SU-DHL-6 (cell line): Measurements from ENCODE around the gene KRT32.

Experiments used
- H2AFZ ChIP-seq: fragments of 200-600 bp; sonication (generic); 2 replicates; pipeline ENCODE4 v1.6.1; 2014; ENCODE audit warnings: low read depth, mild to moderate bottlenecking, moderate library complexity, mixed read lengths, antibody characterized with exemption, low read length; ENCODE audit not compliant: severe bottlenecking
- H3F3A ChIP-seq: fragments of 200-600 bp; shearing (Covaris generic); 2 replicates; pipeline ENCODE4 v1.6.0; 2016; ENCODE audit warnings: antibody characterized with exemption, mild to moderate bottlenecking; ENCODE audit not compliant: insufficient read depth
- H3K27ac ChIP-seq: fragments of 200-600 bp; sonication (generic); 2 replicates; pipeline ENCODE4 v1.5.1; 2016; ENCODE audit warnings: low read depth, mild to moderate bottlenecking, low read length, moderate library complexity, mixed read lengths
- H3K27me3 ChIP-seq: fragments of 200-600 bp; sonication (generic), shearing (Covaris generic); 2 replicates; pipeline ENCODE4 v1.6.0; 2014; ENCODE audit warnings: mild to moderate bottlenecking, low read length
- H3K36me3 ChIP-seq: fragments of 200-600 bp; sonication (generic); 2 replicates; pipeline ENCODE4 v1.6.1; 2014; ENCODE audit warnings: mild to moderate bottlenecking, low read length, mixed read lengths
- H3K4me2 ChIP-seq: fragments of 300-600, 200-600 bp; shearing (Covaris generic), sonication (generic); 2 replicates; pipeline ENCODE4 v1.6.0; 2014; ENCODE audit warnings: low read length, low read depth, mild to moderate bottlenecking; ENCODE audit not compliant: poor library complexity, severe bottlenecking
- H3K4me3 ChIP-seq: fragments of 200-600 bp; sonication (generic); 2 replicates; pipeline ENCODE4 v1.5.1; 2014; ENCODE audit warnings: antibody characterized with exemption, low read length, mild to moderate bottlenecking, mixed read lengths; ENCODE audit not compliant: insufficient read depth, poor library complexity, severe bottlenecking
- H3K79me2 ChIP-seq: fragments of 200-600 bp; sonication (generic); 2 replicates; pipeline ENCODE4 v1.6.1; 2014; ENCODE audit warnings: mild to moderate bottlenecking, low read length, moderate library complexity; ENCODE audit not compliant: insufficient read depth
- H3K9ac ChIP-seq: fragments of 200-600 bp; sonication (generic); 2 replicates; pipeline ENCODE4 v1.7.0; 2014; ENCODE audit warnings: mild to moderate bottlenecking, low read length
- H3K9me2 ChIP-seq: fragments of 200-600 bp; sonication (generic); replicated peaks from 2 replicates; pipeline ENCODE4 v1.6.1; 2014; ENCODE audit warnings: low read length; ENCODE audit not compliant: insufficient read depth
- H3K9me3 ChIP-seq: fragments of 200-600 bp; sonication (generic); 2 replicates; pipeline ENCODE4 v1.6.1; 2014; ENCODE audit warnings: low read length, mixed read lengths; ENCODE audit not compliant: insufficient read depth
- H4K20me1 ChIP-seq: fragments of 200-600 bp; sonication (generic); 2 replicates; pipeline ENCODE4 v1.6.1; 2014; ENCODE audit warnings: low read depth, mild to moderate bottlenecking, antibody characterized with exemption, low read length, moderate library complexity, mixed read lengths
- EZH2phosphoT487 ChIP-seq: fragments of 200-600 bp; sonication (generic), shearing (Covaris generic); conservative IDR thresholded peaks from 2 replicates; pipeline ENCODE4 v1.6.1; 2018; ENCODE audit warnings: mild to moderate bottlenecking, antibody characterized with exemption, low read length, moderate library complexity, mixed read lengths
- TF ChIP-seq, protein P1 (sequence below): fragments of 200-600 bp; sonication (generic); IDR thresholded peaks from one replicate; pipeline ENCODE4 v1.5.1; 2017; ENCODE audit warnings: antibody characterized with exemption, mild to moderate bottlenecking, low read length, moderate library complexity; ENCODE audit not compliant: insufficient read depth, poor library complexity, severe bottlenecking

The KRT32 gene

DNA sequence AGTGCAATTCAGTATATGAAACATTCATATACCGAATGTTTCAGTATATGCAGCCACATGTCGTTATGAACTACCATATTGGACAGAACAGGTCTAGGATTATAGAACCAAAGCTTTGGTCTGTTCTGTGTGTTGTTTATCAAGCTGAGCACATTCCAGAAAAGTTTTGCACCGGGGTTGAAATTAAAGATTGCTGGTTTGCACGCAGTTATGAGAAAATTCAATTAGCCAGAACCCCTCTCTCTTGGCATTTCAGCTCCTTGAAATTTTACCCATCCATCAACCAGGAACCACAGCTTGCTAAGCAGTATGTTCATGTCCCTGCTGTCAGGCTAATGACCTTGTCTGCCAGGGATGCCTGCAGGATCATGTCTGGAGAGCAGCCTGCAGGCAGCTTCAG, 9.5 kb downstream of the KRT32 start:
- Histone ChIP-seq H3K9me2 (no peaks in the 10 kb centered on the region), H3K4me2 (no peak overlapping the region), H3F3A (no peaks in the 10 kb centered on the region), H3K36me3 (no peaks in the 10 kb centered on the region), H3K27ac (no peak overlapping the region), H3K9me3 (no peaks in the 10 kb centered on the region), H4K20me1 (no peaks in the 10 kb centered on the region), H3K27me3 (no peaks in the 10 kb centered on the region), H3K4me3 (no peak overlapping the region), H2AFZ (no peak overlapping the region), H3K9ac (no peak overlapping the region), H3K79me2 (no peaks in the 10 kb centered on the region)
- TF ChIP-seq, protein P1, sequence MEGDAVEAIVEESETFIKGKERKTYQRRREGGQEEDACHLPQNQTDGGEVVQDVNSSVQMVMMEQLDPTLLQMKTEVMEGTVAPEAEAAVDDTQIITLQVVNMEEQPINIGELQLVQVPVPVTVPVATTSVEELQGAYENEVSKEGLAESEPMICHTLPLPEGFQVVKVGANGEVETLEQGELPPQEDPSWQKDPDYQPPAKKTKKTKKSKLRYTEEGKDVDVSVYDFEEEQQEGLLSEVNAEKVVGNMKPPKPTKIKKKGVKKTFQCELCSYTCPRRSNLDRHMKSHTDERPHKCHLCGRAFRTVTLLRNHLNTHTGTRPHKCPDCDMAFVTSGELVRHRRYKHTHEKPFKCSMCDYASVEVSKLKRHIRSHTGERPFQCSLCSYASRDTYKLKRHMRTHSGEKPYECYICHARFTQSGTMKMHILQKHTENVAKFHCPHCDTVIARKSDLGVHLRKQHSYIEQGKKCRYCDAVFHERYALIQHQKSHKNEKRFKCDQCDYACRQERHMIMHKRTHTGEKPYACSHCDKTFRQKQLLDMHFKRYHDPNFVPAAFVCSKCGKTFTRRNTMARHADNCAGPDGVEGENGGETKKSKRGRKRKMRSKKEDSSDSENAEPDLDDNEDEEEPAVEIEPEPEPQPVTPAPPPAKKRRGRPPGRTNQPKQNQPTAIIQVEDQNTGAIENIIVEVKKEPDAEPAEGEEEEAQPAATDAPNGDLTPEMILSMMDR = no peak
- no peak for TF ChIP-seq EZH2phosphoT487

DNA sequence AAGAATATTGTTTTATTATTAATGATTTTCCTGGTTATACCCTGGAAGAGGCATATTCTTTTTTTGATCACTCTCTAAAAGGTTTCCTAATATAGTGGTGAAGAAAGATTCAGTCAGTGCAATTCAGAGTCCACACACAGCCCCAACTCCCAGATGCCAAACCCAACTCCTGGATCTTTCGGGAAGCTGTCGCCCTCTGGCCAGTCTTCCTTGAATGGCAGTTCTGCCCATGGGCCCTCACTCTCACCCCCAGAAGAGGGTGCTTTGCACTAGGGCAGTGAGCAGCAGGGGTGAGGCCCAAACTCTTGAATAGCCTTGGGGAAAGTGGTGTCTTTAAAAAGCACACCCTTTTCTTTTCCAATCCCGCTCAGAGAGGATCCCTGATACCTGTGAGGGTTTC, 11.0 kb downstream of the KRT32 start:
- H3K79me2 ChIP-seq = no peaks in the 10 kb centered on the region
- H4K20me1 ChIP-seq = no peaks in the 10 kb centered on the region
- no peak overlapping the region for H3K4me3 ChIP-seq
- H3K36me3 ChIP-seq = no peaks in the 10 kb centered on the region
- H3K27me3 ChIP-seq = no peaks in the 10 kb centered on the region
- no peaks in the 10 kb centered on the region for H3K9me2 ChIP-seq
- no peak overlapping the region for H3K4me2 ChIP-seq
- H3K9me3 ChIP-seq = no peaks in the 10 kb centered on the region
- H2AFZ ChIP-seq = no peak overlapping the region
- H3K27ac ChIP-seq = no peak overlapping the region
- no peak overlapping the region for H3K9ac ChIP-seq
- H3F3A ChIP-seq = no peaks in the 10 kb centered on the region
- TF ChIP-seq, protein P1 = no peak
- no peak for TF ChIP-seq EZH2phosphoT487

GRCh38 chr17:41455236-41455635, 11.9 kb downstream of the KRT32 start:
- Histone ChIP-seq H3K4me3 (no peak overlapping the region), H3K79me2 (no peaks in the 10 kb centered on the region), H3K9me3 (no peaks in the 10 kb centered on the region), H3K9ac (no peak overlapping the region), H2AFZ (no peak overlapping the region), H3F3A (no peaks in the 10 kb centered on the region), H4K20me1 (no peaks in the 10 kb centered on the region), H3K9me2 (no peaks in the 10 kb centered on the region), H3K27ac (no peak overlapping the region), H3K36me3 (no peaks in the 10 kb centered on the region), H3K27me3 (no peaks in the 10 kb centered on the region), H3K4me2 (no peak overlapping the region)
- no peak for TF ChIP-seq EZH2phosphoT487
- TF ChIP-seq, protein P1 = no peak

DNA sequence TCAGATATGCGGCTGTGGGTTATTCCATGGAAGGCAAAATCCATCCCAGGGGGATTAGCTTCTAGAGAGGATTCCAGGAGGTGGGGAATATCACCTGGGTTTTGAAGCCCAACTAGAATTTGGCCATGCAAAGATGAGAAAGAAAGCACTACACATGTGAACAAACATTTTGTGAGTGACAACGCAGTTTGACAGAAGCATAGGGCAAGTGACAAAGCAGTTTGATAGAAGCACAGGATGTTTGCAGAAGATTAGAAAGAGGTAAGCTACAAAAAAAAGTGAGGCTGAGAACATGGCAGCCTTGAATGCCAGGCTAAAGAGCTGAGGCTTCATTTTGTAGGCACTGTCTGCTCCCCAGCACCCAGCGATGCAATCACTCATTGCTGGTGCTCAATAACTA, 14.1 kb downstream of the KRT32 start:
- Histone ChIP-seq H3K27ac (no peak overlapping the region), H4K20me1 (no peaks in the 10 kb centered on the region), H3K4me3 (no peak overlapping the region), H3K79me2 (no peaks in the 10 kb centered on the region), H3K27me3 (no peaks in the 10 kb centered on the region), H3K4me2 (no peak overlapping the region), H2AFZ (no peak overlapping the region), H3F3A (no peaks in the 10 kb centered on the region), H3K36me3 (no peaks in the 10 kb centered on the region), H3K9me3 (no peaks in the 10 kb centered on the region), H3K9me2 (no peaks in the 10 kb centered on the region), H3K9ac (no peak overlapping the region)
- TF ChIP-seq, protein P1 = no peak
- TF ChIP-seq EZH2phosphoT487 = no peak
